CD4-positive, alpha-beta memory T cell (primary cell): ENCODE measurements around the gene BAHCC1. TPM values are rescaled to one million over a fixed set of nuclear protein-coding genes. Genes with fewer than 3 reads are reported as not detected.
A peak's percentile ranks its signal among the peaks of the same experiment; 100 is the strongest.

Experiments used
- CTCF ChIA-PET: fragments of 350-600 bp; sonication (Branson Sonifier 250); formaldehyde crosslinking; loops from one replicate; lab custom pipeline; 2021; ENCODE audit warnings: inconsistent platforms; ENCODE audit not compliant: partially characterized antibody; lab: Charles Lee
- POLR2A ChIA-PET: fragments of 350-600 bp; sonication (Branson Sonifier 250); formaldehyde crosslinking; loops from one replicate; lab custom pipeline; 2021; ENCODE audit not compliant: partially characterized antibody; lab: Charles Lee
- DNase-seq, 5 donors: peaks; one replicate each; pipeline versions ENCODE4 v3.0.0 to v3.0.0-alpha.2; 2020 to 2022; ENCODE audit warnings: mixed read lengths in 1 of 5
- H3K27ac ChIP-seq: one replicate; pipeline ENCODE4 v1.7.0; 2013; ENCODE audit warnings: low read depth, low read length
- H3K27me3 ChIP-seq: 2 replicates; pipeline ENCODE4 v1.7.0; 2013; ENCODE audit warnings: mild to moderate bottlenecking, low read length, moderate library complexity; ENCODE audit not compliant: insufficient read depth
- H3K36me3 ChIP-seq: 2 replicates; pipeline ENCODE4 v1.7.0; 2013; ENCODE audit warnings: mild to moderate bottlenecking, low read length, moderate library complexity; ENCODE audit not compliant: insufficient read depth
- H3K4me1 ChIP-seq: 2 replicates; pipeline ENCODE4 v1.7.0; 2013; ENCODE audit warnings: mild to moderate bottlenecking, low read length, moderate library complexity; ENCODE audit not compliant: insufficient read depth
- H3K4me3 ChIP-seq, 2 donors: one replicate each; pipeline ENCODE4 v1.7.0; 2013; ENCODE audit warnings: low read length in 2 of 2, mild to moderate bottlenecking in 1 of 2
- H3K9me3 ChIP-seq, 2 donors: one replicate each; pipeline ENCODE4 v1.7.0; 2013; ENCODE audit warnings: low read length in 2 of 2, control low read depth in 1 of 2; ENCODE audit not compliant: control insufficient read depth in 1 of 2
- H3K27ac Mint-ChIP-seq, 7 donors: one replicate each; pipeline ENCODE4 v1.8.0; 2020 to 2021; ENCODE audit warnings: mixed read lengths in 7 of 7, mild to moderate bottlenecking in 6 of 7, inconsistent platforms in 3 of 7, moderate library complexity in 3 of 7
- H3K27me3 Mint-ChIP-seq, 2 donors: one replicate each; pipeline ENCODE4 v1.8.0; 2020 to 2021; ENCODE audit warnings: mixed read lengths in 2 of 2
- H3K36me3 Mint-ChIP-seq, 2 donors: one replicate each; pipeline ENCODE4 v1.8.0; 2020 to 2021; ENCODE audit warnings: mixed read lengths in 2 of 2, inconsistent platforms in 1 of 2, mild to moderate bottlenecking in 1 of 2
- H3K4me1 Mint-ChIP-seq, 4 donors: one replicate each; pipeline ENCODE4 v1.8.0; 2020 to 2021; ENCODE audit warnings: mixed read lengths in 4 of 4, mild to moderate bottlenecking in 1 of 4
- H3K4me3 Mint-ChIP-seq, 8 donors: one replicate each; pipeline ENCODE4 v1.8.0; 2020 to 2021; ENCODE audit warnings: mixed read lengths in 8 of 8, mild to moderate bottlenecking in 7 of 8, moderate library complexity in 6 of 8, inconsistent platforms in 3 of 8
- H3K9me3 Mint-ChIP-seq, 8 donors: one replicate each; pipeline ENCODE4 v1.8.0; 2020 to 2021; ENCODE audit warnings: mixed read lengths in 8 of 8, mild to moderate bottlenecking in 5 of 8, inconsistent platforms in 3 of 8, moderate library complexity in 1 of 8
- intact Hi-C: fragments of 100-400 bp; cut with micrococcal nuclease; formaldehyde crosslinking; loops from one replicate; pipeline ENCODE4 v1.15.1; 2023
- polyA plus RNA-seq, 2 donors: library from polyadenylated mRNA; unstranded; fragments of 300-500 nt; fragmentation: Illumina TruSeq; gene quantifications; one replicate each; pipeline ENCODE4 v1.2.3, GENCODE V29; 2021
- total RNA-seq, 2 experiments: library from RNA; stranded (reverse); gene quantifications; one replicate each; pipeline ENCODE4 v1.2.3, GENCODE V29; 2021

The BAHCC1 gene
- total and polyA plus RNA-seq, 4 experiments from 2014 or later = not detected

DNA sequence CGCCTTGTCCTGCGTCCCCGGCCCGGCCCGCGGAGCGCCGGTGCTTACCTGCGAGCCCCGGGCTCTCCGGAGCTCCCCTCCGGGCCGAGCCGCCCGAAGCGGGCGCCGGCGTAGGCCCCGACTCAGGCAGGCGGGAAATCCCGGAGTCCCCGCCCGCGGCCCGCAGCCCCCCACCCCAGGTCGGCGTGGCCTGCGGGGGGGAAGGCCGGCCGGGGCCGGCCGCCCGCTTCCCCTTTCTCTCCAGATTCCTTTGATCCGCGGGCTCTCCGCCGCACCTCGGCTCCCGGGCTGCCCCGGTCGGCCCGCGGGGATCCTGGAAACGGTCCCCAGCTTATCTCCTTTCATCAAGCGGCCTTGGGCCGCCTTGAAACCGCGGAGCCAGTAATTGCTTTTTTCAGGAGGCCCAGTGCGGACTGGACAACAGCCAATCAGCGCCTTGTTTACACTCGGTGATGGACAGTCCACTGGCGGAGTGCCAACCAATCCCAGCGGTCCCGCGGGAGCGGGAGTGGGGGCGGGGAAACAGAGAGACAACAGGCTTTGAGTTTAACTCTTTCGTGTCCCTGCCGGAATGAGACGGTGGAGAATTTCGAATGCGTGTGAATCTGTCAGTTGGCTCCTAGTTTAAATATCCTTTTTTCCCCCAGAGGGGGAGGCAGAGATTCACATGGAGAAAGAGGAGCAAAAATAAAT is 1.4 kb upstream of the BAHCC1 start:
- CTCF ChIA-PET = no interaction called here
- DNase-seq = peak in 2 of 5 donors; percentile 24 to 35
- Mint-ChIP-seq H3K27me3 (peaks cover 30 to 41% of the 10 kb centered on the region in 2 donors), H3K9me3 (peaks cover 0 to 20% (median 0%) of the 10 kb centered on the region in 8 donors), H3K36me3 (peaks cover 0 to 3% of the 10 kb centered on the region in 2 donors), H3K27ac (peak overlapping the region in 4 of 7 donors; percentile 37 to 90 (median 84)), H3K4me3 (peak overlapping the region in 7 of 8 donors; percentile 32 to 71 (median 53)), H3K4me1 (peaks cover 8 to 35% (median 19%) of the 10 kb centered on the region in 4 donors)
- POLR2A ChIA-PET = interaction anchor here (0.8 to 1.6 kb wide), 3 partner anchors 36 to 119 kb away, joined by 3 to 6 read pairs (median 4); partner anchors contain the start of gene ACTG1
- peaks cover 66% of the 10 kb centered on the region for H3K27me3 ChIP-seq
- H3K4me3 ChIP-seq = no peak overlapping the region
- H3K27ac ChIP-seq = no peak overlapping the region
- H3K9me3 ChIP-seq = no peaks in the 10 kb centered on the region
- intact Hi-C loops = loop anchor here (2.0 to 10.0 kb wide), 2 partner anchors 91 to 117 kb away; no protein-coding TSS in a partner anchor
- H3K36me3 ChIP-seq = no peaks in the 10 kb centered on the region
- peaks cover 52% of the 10 kb centered on the region for H3K4me1 ChIP-seq

DNA sequence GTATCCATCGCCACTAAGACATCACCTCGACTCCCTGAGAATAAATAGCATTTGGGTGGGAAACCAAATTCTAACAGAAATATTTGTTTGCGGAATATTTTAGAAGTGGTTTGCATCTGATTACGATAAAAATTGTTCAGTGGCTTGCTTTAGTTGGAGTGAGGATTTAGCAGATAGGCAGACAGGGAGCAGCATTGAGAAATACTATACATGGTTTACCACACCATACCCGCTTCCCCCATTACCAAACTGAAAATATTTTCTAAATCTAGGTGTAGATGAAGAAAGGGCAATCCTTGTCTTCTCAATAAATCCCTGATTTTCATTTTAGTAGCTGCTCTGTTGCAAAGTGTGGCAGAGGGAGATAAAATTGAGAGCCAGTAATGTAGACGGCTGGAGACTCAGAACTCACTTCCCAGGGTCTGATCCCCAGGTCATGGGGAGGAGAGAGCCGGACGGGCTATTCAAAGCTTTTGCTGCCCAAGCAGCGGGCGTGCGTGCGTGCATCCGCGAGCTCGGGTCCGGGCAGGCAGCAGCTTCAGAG is 808 bp upstream of the BAHCC1 start:
- Histone ChIP-seq H3K4me3 (no peak overlapping the region), H3K27ac (no peak overlapping the region), H3K4me1 (peaks cover 55% of the 10 kb centered on the region), H3K9me3 (no peaks in the 10 kb centered on the region), H3K27me3 (peaks cover 67% of the 10 kb centered on the region), H3K36me3 (no peaks in the 10 kb centered on the region)
- H3K27me3 Mint-ChIP-seq = peaks cover 32 to 40% of the 10 kb centered on the region in 2 donors
- peaks cover 0 to 3% of the 10 kb centered on the region in 2 donors for H3K36me3 Mint-ChIP-seq
- DNase-seq = no peak
- H3K4me3 Mint-ChIP-seq = peak overlapping the region in 6 of 8 donors; percentile 45 to 75 (median 58)
- H3K9me3 Mint-ChIP-seq = peaks cover 0 to 22% (median 0%) of the 10 kb centered on the region in 8 donors
- POLR2A ChIA-PET = interaction anchor here (0.6 to 1.6 kb wide), 5 partner anchors 18 to 219 kb away, joined by 3 to 6 read pairs (median 3); no protein-coding TSS in a partner anchor
- peak overlapping the region in 4 of 7 donors; percentile 37 to 90 (median 84) for H3K27ac Mint-ChIP-seq
- intact Hi-C loops = loop anchor here (2.0 to 10.0 kb wide), 2 partner anchors 90 to 116 kb away; no protein-coding TSS in a partner anchor
- H3K4me1 Mint-ChIP-seq = peaks cover 10 to 37% (median 21%) of the 10 kb centered on the region in 4 donors
- CTCF ChIA-PET = no interaction called here

GRCh38 chr17:81395600-81396277 is 482 bp downstream of the BAHCC1 start:
- H3K4me3 Mint-ChIP-seq = peak overlapping the region in 3 of 8 donors; percentile 35 to 82 (median 59)
- intact Hi-C loops = loop anchor here (2.0 to 10.0 kb wide), 2 partner anchors 89 to 115 kb away; no protein-coding TSS in a partner anchor
- peaks cover 12 to 43% (median 27%) of the 10 kb centered on the region in 4 donors for H3K4me1 Mint-ChIP-seq
- peaks cover 32 to 41% of the 10 kb centered on the region in 2 donors for H3K27me3 Mint-ChIP-seq
- DNase-seq = no peak
- POLR2A ChIA-PET = interaction anchor here (0.7 to 2.1 kb wide), 3 partner anchors 11 to 116 kb away, joined by 3 to 15 read pairs (median 4); partner anchors contain the start of gene ACTG1
- peaks cover 62% of the 10 kb centered on the region for H3K4me1 ChIP-seq
- peaks cover 0 to 25% (median 0%) of the 10 kb centered on the region in 8 donors for H3K9me3 Mint-ChIP-seq
- CTCF ChIA-PET = no interaction called here
- H3K27ac ChIP-seq = no peak overlapping the region
- H3K4me3 ChIP-seq = no peak overlapping the region
- peaks cover 0 to 5% of the 10 kb centered on the region in 2 donors for H3K36me3 Mint-ChIP-seq
- peaks cover 73% of the 10 kb centered on the region for H3K27me3 ChIP-seq
- H3K36me3 ChIP-seq = no peaks in the 10 kb centered on the region
- no peaks in the 10 kb centered on the region for H3K9me3 ChIP-seq
- H3K27ac Mint-ChIP-seq = peak overlapping the region in 2 of 7 donors; percentile 83 to 87

GRCh38 chr17:81396278-81396721 is 1.0 kb downstream of the BAHCC1 start:
- ChIA-PET POLR2A (interaction anchor here (0.7 to 2.1 kb wide), 4 partner anchors 12 to 115 kb away, joined by 3 to 15 read pairs (median 3); partner anchors contain the start of gene ACTG1), CTCF (no interaction called here)
- no peak for DNase-seq
- Histone ChIP-seq H3K4me1 (peaks cover 62% of the 10 kb centered on the region), H3K27me3 (peaks cover 77% of the 10 kb centered on the region), H3K27ac (no peak overlapping the region), H3K4me3 (peak overlapping the region in 1 of 2 donors; percentile 32), H3K9me3 (no peaks in the 10 kb centered on the region), H3K36me3 (no peaks in the 10 kb centered on the region)
- Mint-ChIP-seq H3K4me3 (no peak overlapping the region), H3K4me1 (peaks cover 12 to 41% (median 28%) of the 10 kb centered on the region in 4 donors), H3K27me3 (peaks cover 32 to 38% of the 10 kb centered on the region in 2 donors), H3K36me3 (peaks cover 0 to 5% of the 10 kb centered on the region in 2 donors), H3K9me3 (peaks cover 0 to 25% (median 0%) of the 10 kb centered on the region in 8 donors), H3K27ac (peak overlapping the region in 2 of 7 donors; percentile 83 to 89)
- intact Hi-C loops = loop anchor here (10.0 kb wide), 1 partner anchor 89 kb away; no protein-coding TSS in a partner anchor

DNA sequence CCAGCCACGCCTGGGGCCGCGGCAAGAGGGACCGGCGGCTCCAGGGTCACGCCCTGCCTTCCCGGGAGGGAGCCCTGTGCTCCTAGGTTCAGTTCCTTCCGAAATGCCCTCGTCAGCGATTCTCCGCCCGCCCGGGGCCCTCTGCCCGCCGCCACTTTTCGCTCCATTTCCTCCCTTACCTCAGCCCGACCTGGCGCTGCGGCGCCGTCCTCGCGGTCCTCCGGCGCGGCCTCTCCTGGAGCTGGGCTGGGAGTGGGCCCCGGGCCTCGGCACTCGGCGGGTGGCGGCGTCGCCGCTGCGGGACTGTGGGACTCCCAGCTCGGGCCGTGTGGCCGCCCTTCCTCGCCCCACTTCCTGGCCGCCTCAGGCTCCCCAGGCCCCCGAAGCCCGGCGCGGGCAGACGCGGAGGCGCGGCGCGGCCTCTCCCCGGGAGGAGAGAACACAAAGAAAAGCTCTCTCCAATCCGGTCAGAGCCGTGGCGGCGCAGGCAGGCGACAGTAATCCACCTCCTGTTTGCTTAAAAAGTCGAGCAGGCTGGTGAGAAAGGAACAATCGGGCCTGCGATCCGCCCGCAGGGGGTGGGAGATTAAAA is 1.6 kb downstream of the BAHCC1 start:
- Mint-ChIP-seq H3K27me3 (peaks cover 32 to 36% of the 10 kb centered on the region in 2 donors), H3K4me1 (peaks cover 12 to 45% (median 28%) of the 10 kb centered on the region in 4 donors), H3K4me3 (peak overlapping the region; percentile 31 to 66 (median 58)), H3K9me3 (peaks cover 0 to 25% (median 0%) of the 10 kb centered on the region in 8 donors), H3K27ac (peak overlapping the region in 2 of 7 donors; percentile 83 to 89), H3K36me3 (peaks cover 0 to 5% of the 10 kb centered on the region in 2 donors)
- Histone ChIP-seq H3K36me3 (no peaks in the 10 kb centered on the region), H3K9me3 (no peaks in the 10 kb centered on the region), H3K27me3 (peaks cover 72% of the 10 kb centered on the region), H3K4me3 (peak overlapping the region in 1 of 2 donors; percentile 32), H3K4me1 (peaks cover 62% of the 10 kb centered on the region), H3K27ac (no peak overlapping the region)
- intact Hi-C loops = loop anchor here (10.0 kb wide), 1 partner anchor 88 kb away; no protein-coding TSS in a partner anchor
- peak in 4 of 5 donors; percentile 39 to 52 (median 46) for DNase-seq
- POLR2A ChIA-PET = interaction anchor here (0.7 to 2.2 kb wide), 5 partner anchors 12 to 115 kb away, joined by 3 to 15 read pairs (median 3); partner anchors contain the start of gene ACTG1
- CTCF ChIA-PET = no interaction called here
